Measurements from ENCODE around the gene AIFM3. TPM values are rescaled to one million over a fixed set of nuclear protein-coding genes. Genes with fewer than 3 reads are reported as not detected.

The AIFM3 gene
- total RNA-seq, 1 experiment from 2014 or later = 4.2 TPM

GRCh38 chr22:21026783-21027692 is 60.0 kb downstream of the AIFM3 start:
- TF ChIP-seq CTCF (IDR thresholded peaks at IDR 0.05; ENCODE audit: unreplicated experiment) = no peak

GRCh38 chr22:21028277-21029251 is 61.5 kb downstream of the AIFM3 start:
- H3K9me3 Mint-ChIP-seq (ENCODE audit: low read depth, unreplicated experiment) = no peaks in the 10 kb centered on the region
- no TSS peak for BruUV-seq (replicated peaks)
- H3K27ac Mint-ChIP-seq (ENCODE audit: unreplicated experiment) = no peak overlapping the region
- peaks cover 49% of the 10 kb centered on the region for H3K27me3 Mint-ChIP-seq (ENCODE audit: unreplicated experiment)
- H3K4me1 Mint-ChIP-seq (ENCODE audit: low read depth, unreplicated experiment) = no peaks in the 10 kb centered on the region
- CTCF ChIA-PET = no interaction called here
- no peak for DNase-seq
- intact Hi-C loops (cut with micrococcal nuclease; ENCODE audit: unreplicated experiment) = no loop called here
- peaks cover 5% of the 10 kb centered on the region for H3K36me3 Mint-ChIP-seq (ENCODE audit: insufficient read depth, unreplicated experiment)
- no peak for TF ChIP-seq CTCF (IDR thresholded peaks at IDR 0.05; ENCODE audit: unreplicated experiment)
- no peak overlapping the region for H3K4me3 Mint-ChIP-seq (ENCODE audit: low read depth, unreplicated experiment)

More at GRCh38 chr22:21026783-21027692, 60.0 kb downstream of the AIFM3 start:
- H3K9me3 Mint-ChIP-seq (ENCODE audit: low read depth, unreplicated experiment) = no peaks in the 10 kb centered on the region
- CTCF ChIA-PET = no interaction called here
- H3K27ac Mint-ChIP-seq (ENCODE audit: unreplicated experiment) = no peak overlapping the region
- peaks cover 5% of the 10 kb centered on the region for H3K36me3 Mint-ChIP-seq (ENCODE audit: insufficient read depth, unreplicated experiment)
- H3K4me1 Mint-ChIP-seq (ENCODE audit: low read depth, unreplicated experiment) = no peaks in the 10 kb centered on the region
- DNase-seq = no peak
- no TSS peak for BruUV-seq (replicated peaks)
- H3K27me3 Mint-ChIP-seq (ENCODE audit: unreplicated experiment) = peaks cover 41% of the 10 kb centered on the region
- no peak overlapping the region for H3K4me3 Mint-ChIP-seq (ENCODE audit: low read depth, unreplicated experiment)
- intact Hi-C loops (cut with micrococcal nuclease; ENCODE audit: unreplicated experiment) = no loop called here

- no peak for DNase-seq
- CTCF ChIA-PET = no interaction called here
Measured at GRCh38 chr22:21029486-21030025, 62.5 kb downstream of the AIFM3 start.

More at GRCh38 chr22:21029486-21030025, 62.5 kb downstream of the AIFM3 start:
- BruUV-seq (replicated peaks) = no TSS peak
- intact Hi-C loops (cut with micrococcal nuclease; ENCODE audit: unreplicated experiment) = no loop called here
- no peak overlapping the region for H3K4me3 Mint-ChIP-seq (ENCODE audit: low read depth, unreplicated experiment)
- H3K36me3 Mint-ChIP-seq (ENCODE audit: insufficient read depth, unreplicated experiment) = peaks cover 5% of the 10 kb centered on the region
- peaks cover 55% of the 10 kb centered on the region for H3K27me3 Mint-ChIP-seq (ENCODE audit: unreplicated experiment)
- no peak overlapping the region for H3K27ac Mint-ChIP-seq (ENCODE audit: unreplicated experiment)
- TF ChIP-seq CTCF (IDR thresholded peaks at IDR 0.05; ENCODE audit: unreplicated experiment) = no peak
- H3K9me3 Mint-ChIP-seq (ENCODE audit: low read depth, unreplicated experiment) = no peaks in the 10 kb centered on the region
- H3K4me1 Mint-ChIP-seq (ENCODE audit: low read depth, unreplicated experiment) = no peaks in the 10 kb centered on the region
